Measurements from ENCODE around the gene TMEM187. TPM values are rescaled to one million over a fixed set of nuclear protein-coding genes. Genes with fewer than 3 reads are reported as not detected.

TMEM187 gene
- total and polyA plus RNA-seq, 10 of the 15 experiments (the other 5 are each of a cell fraction or from before 2014, with no cell fraction given): 0.45 to 8.5 (median 4.1) TPM

DNA sequence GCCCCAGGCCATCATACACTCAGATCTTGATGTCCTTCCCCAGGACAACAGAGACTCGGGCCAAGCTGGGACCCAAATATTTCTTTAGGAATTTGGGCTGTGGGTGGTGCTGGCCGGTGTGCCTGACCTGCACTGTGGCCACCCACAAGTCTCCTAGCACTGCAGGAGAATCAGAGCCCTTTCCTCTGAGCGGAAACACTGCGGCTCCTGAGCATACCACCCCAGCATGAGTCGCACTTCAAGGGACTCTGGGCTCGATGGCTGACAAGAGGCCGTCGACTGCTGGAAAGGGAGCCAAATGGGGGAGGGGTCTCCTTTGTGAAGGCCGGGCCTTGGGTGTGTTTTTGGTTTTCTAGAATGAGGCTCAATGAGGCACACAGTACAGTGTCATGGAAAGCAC is 60.1 kb downstream of the TMEM187 start:
- intact Hi-C loops (cut with micrococcal nuclease; ENCODE audit: unreplicated experiment) (no loop called here), in situ Hi-C loops (cut with MboI) (no loop called here)
- FAIRE-seq: no peak
- ATAC-seq: no peak
- Histone ChIP-seq H3K9me3 (replicated peaks; ENCODE audit: control insufficient read depth, insufficient read depth, low read length) (no peaks in the 10 kb centered on the region), H3K36me3 (ENCODE audit: control insufficient read depth in 2 of 2, insufficient read depth in 2 of 2, low read length in 1 of 2) (peaks cover 0 to 2% of the 10 kb centered on the region in 2 experiments; a peak in 3 of 4 replicates), H3K4me2 (ENCODE audit: control insufficient read depth, insufficient read depth) (no peak overlapping the region), H3K79me2 (ENCODE audit: control insufficient read depth, insufficient read depth, low read length) (no peaks in the 10 kb centered on the region; the same call in 1 of the 2 replicates), H3K9ac (ENCODE audit: control insufficient read depth, insufficient read depth, low read length) (no peak overlapping the region), H3K27me3 (replicated peaks in 1 of 2; ENCODE audit: control insufficient read depth in 2 of 2, insufficient read depth in 2 of 2, low read length in 1 of 2) (no peaks in the 10 kb centered on the region), H2AFZ (ENCODE audit: control insufficient read depth, low read depth, low read length) (no peak overlapping the region), H3K4me1 (ENCODE audit: control insufficient read depth, insufficient read depth, low read length) (no peaks in the 10 kb centered on the region), H3K4me3 (no peak overlapping the region), H3K27ac (ENCODE audit: control insufficient read depth, insufficient read depth) (no peak overlapping the region), H4K20me1 (ENCODE audit: control insufficient read depth, insufficient read depth) (no peaks in the 10 kb centered on the region; the same call in 1 of the 2 replicates)
- DNase-seq (ENCODE audit: low read depth, low spot score): no peak
- BruUV-seq (replicated peaks): no TSS peak
- WGBS (ENCODE audit: insufficient coverage, insufficient replicate concordance, low lambda C conversion rate, missing lambda C conversion rate): 67% methylated on average over 9 of the region's 9 CpGs
- ChIA-PET RAD21 (ENCODE audit: unreplicated experiment) (no interaction called here), CTCF (no interaction called here), SMC1A (ENCODE audit: uncharacterized antibody, unreplicated experiment) (no interaction called here), POLR2A (no interaction called here)
- TF ChIP-seq BACH1 (IDR thresholded peaks at IDR 0.05; ENCODE audit: borderline replicate concordance): no peak
- no peak for TF ChIP-seq JUND (IDR thresholded peaks at IDR 0.05; ENCODE audit: low read depth, low read length)
- TF ChIP-seq, protein P1, sequence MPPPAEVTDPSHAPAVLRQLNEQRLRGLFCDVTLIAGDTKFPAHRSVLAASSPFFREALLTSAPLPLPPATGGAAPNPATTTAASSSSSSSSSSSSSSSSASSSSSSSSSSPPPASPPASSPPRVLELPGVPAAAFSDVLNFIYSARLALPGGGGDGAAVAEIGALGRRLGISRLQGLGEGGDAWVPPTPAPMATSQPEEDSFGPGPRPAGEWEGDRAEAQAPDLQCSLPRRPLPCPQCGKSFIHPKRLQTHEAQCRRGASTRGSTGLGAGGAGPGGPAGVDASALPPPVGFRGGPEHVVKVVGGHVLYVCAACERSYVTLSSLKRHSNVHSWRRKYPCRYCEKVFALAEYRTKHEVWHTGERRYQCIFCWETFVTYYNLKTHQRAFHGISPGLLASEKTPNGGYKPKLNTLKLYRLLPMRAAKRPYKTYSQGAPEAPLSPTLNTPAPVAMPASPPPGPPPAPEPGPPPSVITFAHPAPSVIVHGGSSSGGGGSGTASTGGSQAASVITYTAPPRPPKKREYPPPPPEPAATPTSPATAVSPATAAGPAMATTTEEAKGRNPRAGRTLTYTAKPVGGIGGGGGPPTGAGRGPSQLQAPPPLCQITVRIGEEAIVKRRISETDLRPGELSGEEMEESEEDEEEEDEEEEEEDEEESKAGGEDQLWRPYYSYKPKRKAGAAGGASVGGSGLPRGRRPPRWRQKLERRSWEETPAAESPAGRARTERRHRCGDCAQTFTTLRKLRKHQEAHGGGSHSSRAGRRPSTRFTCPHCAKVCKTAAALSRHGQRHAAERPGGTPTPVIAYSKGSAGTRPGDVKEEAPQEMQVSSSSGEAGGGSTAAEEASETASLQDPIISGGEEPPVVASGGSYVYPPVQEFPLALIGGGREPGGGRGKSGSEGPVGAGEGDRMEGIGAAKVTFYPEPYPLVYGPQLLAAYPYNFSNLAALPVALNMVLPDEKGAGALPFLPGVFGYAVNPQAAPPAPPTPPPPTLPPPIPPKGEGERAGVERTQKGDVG (CRISPR knock-in tag; IDR thresholded peaks at IDR 0.05): no peak
- no peak for TF ChIP-seq FOXK2 (IDR thresholded peaks at IDR 0.05)
- TF ChIP-seq MEF2A (IDR thresholded peaks at IDR 0.05; ENCODE audit: insufficient read depth, low read depth, low read length): no peak
- no peak for TF ChIP-seq IRF4 (IDR thresholded peaks at IDR 0.05; ENCODE audit: low read depth, low read length)
- no peak for TF ChIP-seq ESRRA (IDR thresholded peaks at IDR 0.05; ENCODE audit: low read length)
- TF ChIP-seq SP1 (IDR thresholded peaks at IDR 0.05; ENCODE audit: low read depth, low read length): no peak
- no peak for TF ChIP-seq SUZ12 (IDR thresholded peaks at IDR 0.05; ENCODE audit: unreplicated experiment)

MicroRNA genes within 50 kb of the gene (microRNA counts, 767-probe panel; counts per million panel counts)
- microRNA hsa-miR-718: 55.3 counts per million

Small RNA genes within 50 kb of the gene (microRNA-seq; reads per million reads assigned to microRNA genes)
- gene MIR3202-1 (not detected), gene MIR3202-2 (not detected), gene MIR718 (not detected)

Small RNA genes within 50 kb of the gene (small RNA-seq; reads per million reads assigned to genes)
- 0.78 reads per million, percentile 23 among the genes with 10 or more reads in this experiment for gene MIR3202-1

Other genes starting within 250 kb of the TMEM187 start
Only the 7 nearest of the 18 such genes appear.
- not detected in 2 replicates for gene L1CAM, start 86.6 kb upstream of the TMEM187 start, total RNA-seq (2014; rRNA removed)
- not detected in 2 replicates for gene L1CAM, start 86.6 kb upstream of the TMEM187 start, total RNA-seq (2014; rRNA removed; fragmentation: Illumina TruSeq; extraction: Trizol)
- 0.24 and 0.64 TPM in 2 replicates for gene L1CAM, start 86.6 kb upstream of the TMEM187 start, total RNA-seq (2021)
- 0.12 and 0.22 TPM in 2 replicates for gene L1CAM, start 86.6 kb upstream of the TMEM187 start, polyA plus RNA-seq (2011; rRNA removed)
- not detected in 2 replicates for gene L1CAM, start 86.6 kb upstream of the TMEM187 start, polyA plus RNA-seq (2014; fragmentation: Illumina TruSeq; extraction: Trizol)
- not detected for gene L1CAM, start 86.6 kb upstream of the TMEM187 start, polyA plus RNA-seq (2014; fragmentation: Nextera tagmentation; extraction: Ambion mirVana)
- 0.01 TPM in 1 of 2 replicates, not detected in the other for gene L1CAM, start 86.6 kb upstream of the TMEM187 start, polyA plus RNA-seq (2014; rRNA removed)
- gene L1CAM, start 86.6 kb upstream of the TMEM187 start, polyA plus RNA-seq (2016; fragmentation: Nextera tagmentation; extraction: Ambion mirVana): under 1 TPM; 0.05 to 0.09 TPM
- gene AVPR2, start 68.1 kb upstream of the TMEM187 start, total RNA-seq (2014; rRNA removed): not detected in 2 replicates
- not detected in 2 replicates for gene AVPR2, start 68.1 kb upstream of the TMEM187 start, total RNA-seq (2014; rRNA removed; fragmentation: Illumina TruSeq; extraction: Trizol)
- not detected in 2 replicates for gene AVPR2, start 68.1 kb upstream of the TMEM187 start, total RNA-seq (2021)
- not detected in 2 replicates for gene AVPR2, start 68.1 kb upstream of the TMEM187 start, polyA plus RNA-seq (2011; rRNA removed)
- not detected in 2 replicates for gene AVPR2, start 68.1 kb upstream of the TMEM187 start, polyA plus RNA-seq (2014; fragmentation: Illumina TruSeq; extraction: Trizol)
- gene AVPR2, start 68.1 kb upstream of the TMEM187 start, polyA plus RNA-seq (2014; fragmentation: Nextera tagmentation; extraction: Ambion mirVana): not detected
- not detected in 2 replicates for gene AVPR2, start 68.1 kb upstream of the TMEM187 start, polyA plus RNA-seq (2014; rRNA removed)
- gene AVPR2, start 68.1 kb upstream of the TMEM187 start, polyA plus RNA-seq (2016; fragmentation: Nextera tagmentation; extraction: Ambion mirVana): under 1 TPM; 0.12 to 0.37 TPM
- 77.1 and 92.8 TPM in 2 replicates for gene ARHGAP4, start 46.5 kb upstream of the TMEM187 start, total RNA-seq (2014; rRNA removed)
- 19.0 and 19.5 TPM in 2 replicates for gene ARHGAP4, start 46.5 kb upstream of the TMEM187 start, total RNA-seq (2014; rRNA removed; fragmentation: Illumina TruSeq; extraction: Trizol)
- 112 and 120 TPM in 2 replicates for gene ARHGAP4, start 46.5 kb upstream of the TMEM187 start, total RNA-seq (2021)
- gene ARHGAP4, start 46.5 kb upstream of the TMEM187 start, polyA plus RNA-seq (2011; rRNA removed): 8.5 and 22.0 TPM in 2 replicates
- 2.2 and 14.6 TPM in 2 replicates for gene ARHGAP4, start 46.5 kb upstream of the TMEM187 start, polyA plus RNA-seq (2014; fragmentation: Illumina TruSeq; extraction: Trizol)
- 1 to 10 TPM in 1 of 2 experiments, under 1 TPM in 1; 0.71 to 6.0 TPM for gene ARHGAP4, start 46.5 kb upstream of the TMEM187 start, polyA plus RNA-seq (2014; fragmentation: Nextera tagmentation; extraction: Ambion mirVana)
- gene ARHGAP4, start 46.5 kb upstream of the TMEM187 start, polyA plus RNA-seq (2014; rRNA removed): 102 and 116 TPM in 2 replicates
- gene ARHGAP4, start 46.5 kb upstream of the TMEM187 start, polyA plus RNA-seq (2016; fragmentation: Nextera tagmentation; extraction: Ambion mirVana): 10 to 100 TPM; 66.6 to 81.6 TPM
- 82.6 and 100 TPM in 2 replicates for gene NAA10, start 37.7 kb upstream of the TMEM187 start, total RNA-seq (2014; rRNA removed)
- 59.6 and 69.5 TPM in 2 replicates for gene NAA10, start 37.7 kb upstream of the TMEM187 start, total RNA-seq (2014; rRNA removed; fragmentation: Illumina TruSeq; extraction: Trizol)
- 113 and 123 TPM in 2 replicates for gene NAA10, start 37.7 kb upstream of the TMEM187 start, total RNA-seq (2021)
- 25.4 and 45.1 TPM in 2 replicates for gene NAA10, start 37.7 kb upstream of the TMEM187 start, polyA plus RNA-seq (2011; rRNA removed)
- gene NAA10, start 37.7 kb upstream of the TMEM187 start, polyA plus RNA-seq (2014; fragmentation: Illumina TruSeq; extraction: Trizol): 88.7 and 97.7 TPM in 2 replicates
- 10 to 100 TPM in 1 of 2 experiments, 1 to 10 TPM in 1; 7.9 to 26.6 TPM for gene NAA10, start 37.7 kb upstream of the TMEM187 start, polyA plus RNA-seq (2014; fragmentation: Nextera tagmentation; extraction: Ambion mirVana)
- gene NAA10, start 37.7 kb upstream of the TMEM187 start, polyA plus RNA-seq (2014; rRNA removed): 158 TPM in 2 replicates
- 100 to 1,000 TPM; 209 to 212 TPM for gene NAA10, start 37.7 kb upstream of the TMEM187 start, polyA plus RNA-seq (2016; fragmentation: Nextera tagmentation; extraction: Ambion mirVana)
- 2.1 and 2.2 TPM in 2 replicates for gene RENBP, start 28.1 kb upstream of the TMEM187 start, total RNA-seq (2014; rRNA removed)
- gene RENBP, start 28.1 kb upstream of the TMEM187 start, total RNA-seq (2014; rRNA removed; fragmentation: Illumina TruSeq; extraction: Trizol): 1.6 and 1.8 TPM in 2 replicates
- 4.9 and 6.8 TPM in 2 replicates for gene RENBP, start 28.1 kb upstream of the TMEM187 start, total RNA-seq (2021)
- gene RENBP, start 28.1 kb upstream of the TMEM187 start, polyA plus RNA-seq (2011; rRNA removed): 1.1 and 1.6 TPM in 2 replicates
- gene RENBP, start 28.1 kb upstream of the TMEM187 start, polyA plus RNA-seq (2014; fragmentation: Illumina TruSeq; extraction: Trizol): 0.19 and 1.3 TPM in 2 replicates
- not detected for gene RENBP, start 28.1 kb upstream of the TMEM187 start, polyA plus RNA-seq (2014; fragmentation: Nextera tagmentation; extraction: Ambion mirVana)
- 4.0 and 4.5 TPM in 2 replicates for gene RENBP, start 28.1 kb upstream of the TMEM187 start, polyA plus RNA-seq (2014; rRNA removed)
- gene RENBP, start 28.1 kb upstream of the TMEM187 start, polyA plus RNA-seq (2016; fragmentation: Nextera tagmentation; extraction: Ambion mirVana): under 1 TPM in 1 of 2 experiments, not detected in 1; 0.36 TPM
- 18.8 and 25.5 TPM in 2 replicates for gene HCFC1, start 936 bp upstream of the TMEM187 start, total RNA-seq (2014; rRNA removed)
- gene HCFC1, start 936 bp upstream of the TMEM187 start, total RNA-seq (2014; rRNA removed; fragmentation: Illumina TruSeq; extraction: Trizol): 8.8 and 10.6 TPM in 2 replicates
- gene HCFC1, start 936 bp upstream of the TMEM187 start, total RNA-seq (2021): 86.1 and 92.7 TPM in 2 replicates
- 2.3 and 4.1 TPM in 2 replicates for gene HCFC1, start 936 bp upstream of the TMEM187 start, polyA plus RNA-seq (2011; rRNA removed)
- gene HCFC1, start 936 bp upstream of the TMEM187 start, polyA plus RNA-seq (2014; fragmentation: Illumina TruSeq; extraction: Trizol): 7.4 and 21.5 TPM in 2 replicates
- gene HCFC1, start 936 bp upstream of the TMEM187 start, polyA plus RNA-seq (2014; fragmentation: Nextera tagmentation; extraction: Ambion mirVana): 1 to 10 TPM; 3.9 to 7.6 TPM
- 32.0 and 45.1 TPM in 2 replicates for gene HCFC1, start 936 bp upstream of the TMEM187 start, polyA plus RNA-seq (2014; rRNA removed)
- 10 to 100 TPM; 39.3 to 39.8 TPM for gene HCFC1, start 936 bp upstream of the TMEM187 start, polyA plus RNA-seq (2016; fragmentation: Nextera tagmentation; extraction: Ambion mirVana)
- 63.2 and 77.8 TPM in 2 replicates for gene IRAK1, start 47.1 kb downstream of the TMEM187 start, total RNA-seq (2014; rRNA removed)
- 37.6 and 42.3 TPM in 2 replicates for gene IRAK1, start 47.1 kb downstream of the TMEM187 start, total RNA-seq (2014; rRNA removed; fragmentation: Illumina TruSeq; extraction: Trizol)
- 106 and 136 TPM in 2 replicates for gene IRAK1, start 47.1 kb downstream of the TMEM187 start, total RNA-seq (2021)
- 19.0 and 27.8 TPM in 2 replicates for gene IRAK1, start 47.1 kb downstream of the TMEM187 start, polyA plus RNA-seq (2011; rRNA removed)
- 9.4 and 32.7 TPM in 2 replicates for gene IRAK1, start 47.1 kb downstream of the TMEM187 start, polyA plus RNA-seq (2014; fragmentation: Illumina TruSeq; extraction: Trizol)
- gene IRAK1, start 47.1 kb downstream of the TMEM187 start, polyA plus RNA-seq (2014; fragmentation: Nextera tagmentation; extraction: Ambion mirVana): 10 to 100 TPM in 1 of 2 experiments, 1 to 10 TPM in 1; 4.2 to 15.1 TPM
- gene IRAK1, start 47.1 kb downstream of the TMEM187 start, polyA plus RNA-seq (2014; rRNA removed): 89.9 and 107 TPM in 2 replicates
- 10 to 100 TPM; 36.8 to 82.4 TPM for gene IRAK1, start 47.1 kb downstream of the TMEM187 start, polyA plus RNA-seq (2016; fragmentation: Nextera tagmentation; extraction: Ambion mirVana)

Measured in GM12878 (cell line).